Spleen (tissue), 7 donors: Measurements from ENCODE around the gene VEGFA.

ENCODE experiments used
- POLR2A ChIP-seq, 3 donors: fragments of 450-650 bp; IDR thresholded peaks; one replicate each; pipeline ENCODE4 v1.5.1; 2017; ENCODE audit warnings: antibody characterized with exemption in 3 of 3, mild to moderate bottlenecking in 1 of 3
- TF ChIP-seq, protein P1 (sequence below), 11 experiments: fragments of 200-600 bp in 7 of 11; fragments of 450-650 bp in 4 of 11; sonication (generic) in 4 of 11; IDR thresholded peaks in 8 of 11; conservative IDR thresholded peaks in 3 of 11; 1 replicate in 7 of 11; 2 replicates in 4 of 11; pipeline versions ENCODE4 v1.4.0 to v1.8.0; 2016 to 2021; ENCODE audit warnings: antibody characterized with exemption in 11 of 11, inconsistent platforms in 4 of 11, mild to moderate bottlenecking in 1 of 11
- donor health status: DM: no; HTN: no; CAD: no; lungs with moderate emphysema.
- donor health status: DM: no; HTN: no; CAD: no.
- donor health status: DM: no; HTN: no; CAD: no.

DNA sequence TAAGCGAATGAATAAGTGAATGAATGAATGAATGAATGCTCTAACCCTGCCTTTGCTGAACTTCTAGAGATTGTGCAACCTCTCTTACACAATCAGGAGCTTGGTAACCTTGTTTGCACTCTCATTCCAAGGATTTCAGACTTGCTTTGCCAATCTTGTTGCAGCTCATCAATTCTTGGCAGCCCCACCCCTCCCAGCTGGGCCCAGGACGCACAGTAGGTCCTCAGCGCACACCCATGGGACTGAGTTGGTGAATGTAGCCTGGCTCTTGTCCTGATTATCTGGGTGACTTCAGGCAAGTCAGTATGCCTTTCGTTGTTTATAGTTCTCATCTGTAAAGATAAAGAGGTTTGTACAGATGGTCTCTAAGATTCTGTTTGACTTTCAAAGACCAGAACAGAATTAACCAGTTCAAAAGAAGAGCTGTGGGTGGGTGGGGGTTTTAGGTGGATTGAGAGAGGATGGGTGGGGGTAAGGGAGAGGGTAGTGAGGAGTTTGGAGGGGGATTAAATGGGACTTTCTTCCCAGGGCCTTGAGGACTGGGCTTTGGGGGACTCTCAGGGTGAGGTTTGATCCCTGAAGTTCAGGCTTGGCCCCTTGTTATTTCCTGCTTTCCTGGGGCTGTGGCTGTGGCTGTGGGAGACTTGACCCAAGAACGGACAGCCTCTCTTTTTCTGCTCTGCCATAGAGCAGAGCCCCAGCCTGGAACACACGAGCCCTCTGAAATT, 33.2 kb downstream of the VEGFA start:
- TF ChIP-seq, protein P1, sequence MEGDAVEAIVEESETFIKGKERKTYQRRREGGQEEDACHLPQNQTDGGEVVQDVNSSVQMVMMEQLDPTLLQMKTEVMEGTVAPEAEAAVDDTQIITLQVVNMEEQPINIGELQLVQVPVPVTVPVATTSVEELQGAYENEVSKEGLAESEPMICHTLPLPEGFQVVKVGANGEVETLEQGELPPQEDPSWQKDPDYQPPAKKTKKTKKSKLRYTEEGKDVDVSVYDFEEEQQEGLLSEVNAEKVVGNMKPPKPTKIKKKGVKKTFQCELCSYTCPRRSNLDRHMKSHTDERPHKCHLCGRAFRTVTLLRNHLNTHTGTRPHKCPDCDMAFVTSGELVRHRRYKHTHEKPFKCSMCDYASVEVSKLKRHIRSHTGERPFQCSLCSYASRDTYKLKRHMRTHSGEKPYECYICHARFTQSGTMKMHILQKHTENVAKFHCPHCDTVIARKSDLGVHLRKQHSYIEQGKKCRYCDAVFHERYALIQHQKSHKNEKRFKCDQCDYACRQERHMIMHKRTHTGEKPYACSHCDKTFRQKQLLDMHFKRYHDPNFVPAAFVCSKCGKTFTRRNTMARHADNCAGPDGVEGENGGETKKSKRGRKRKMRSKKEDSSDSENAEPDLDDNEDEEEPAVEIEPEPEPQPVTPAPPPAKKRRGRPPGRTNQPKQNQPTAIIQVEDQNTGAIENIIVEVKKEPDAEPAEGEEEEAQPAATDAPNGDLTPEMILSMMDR (IDR thresholded peaks at IDR 0.05 in 8 of 11, conservative IDR thresholded peaks at IDR 0.05 in 3 of 11): no peak
- no peak for TF ChIP-seq POLR2A (IDR thresholded peaks at IDR 0.05)
